HG03060 (cell line): ENCODE results near the gene CD7.

Experiments
- ATAC-seq: cut with Tn5 transposase; IDR thresholded peaks from one replicate; pipeline ENCODE4 v1.9.1; 2021; ENCODE audit warnings: low read depth, moderate number of reproducible peaks; ENCODE audit not compliant: unreplicated experiment

The CD7 gene

GRCh38 chr17:82329683-82330321, 12.4 kb upstream of the CD7 start:
- ATAC-seq: no peak

GRCh38 chr17:82328994-82329507, 11.6 kb upstream of the CD7 start:
- ATAC-seq: no peak

- ATAC-seq: no peak
These were observed 11.0 kb upstream of the CD7 start for GRCh38 chr17:82328141-82328993.

- no peak for ATAC-seq
These were observed 10.3 kb upstream of the CD7 start for GRCh38 chr17:82327757-82328140.

GRCh38 chr17:82327289-82327688, 9.9 kb upstream of the CD7 start:
- no peak for ATAC-seq

- no peak for ATAC-seq
These were observed 8.1 kb upstream of the CD7 start for GRCh38 chr17:82325286-82326180.

- no peak for ATAC-seq
These were observed 7.3 kb upstream of the CD7 start for GRCh38 chr17:82324566-82325285.

GRCh38 chr17:82323514-82324234, 6.3 kb upstream of the CD7 start:
- no peak for ATAC-seq

- ATAC-seq: no peak
These were observed 5.4 kb upstream of the CD7 start for GRCh38 chr17:82322526-82323453.

- ATAC-seq: no peak
These were observed 4.6 kb upstream of the CD7 start for GRCh38 chr17:82321947-82322466.

GRCh38 chr17:82320956-82321927, 3.8 kb upstream of the CD7 start:
- ATAC-seq: no peak

GRCh38 chr17:82320140-82320840, 2.9 kb upstream of the CD7 start:
- ATAC-seq: no peak

GRCh38 chr17:82319619-82320062, 2.2 kb upstream of the CD7 start:
- no peak for ATAC-seq

- no peak for ATAC-seq
These were observed 1.6 kb upstream of the CD7 start for GRCh38 chr17:82318772-82319606.

GRCh38 chr17:82318169-82318498, 726 bp upstream of the CD7 start:
- ATAC-seq: no peak
